ENCODE measurements around the gene CCDC159.

CCDC159 gene

GRCh38 chr19:11384778-11385129 lies 38.4 kb downstream of the CCDC159 start:
- Histone ChIP-seq H3K4me3 (ENCODE audit: severe bottlenecking) (no peak overlapping the region), H3K36me3 (ENCODE audit: low read depth) (no peaks in the 10 kb centered on the region), H3K4me1 (ENCODE audit: insufficient read depth, poor library complexity, severe bottlenecking) (peaks cover 3% of the 10 kb centered on the region), H3K27me3 (ENCODE audit: insufficient read depth, poor library complexity, severe bottlenecking) (no peaks in the 10 kb centered on the region), H3K27ac (ENCODE audit: poor library complexity, severe bottlenecking) (no peak overlapping the region), H3K9me3 (ENCODE audit: severe bottlenecking) (no peaks in the 10 kb centered on the region)
- TF ChIP-seq, protein P1, sequence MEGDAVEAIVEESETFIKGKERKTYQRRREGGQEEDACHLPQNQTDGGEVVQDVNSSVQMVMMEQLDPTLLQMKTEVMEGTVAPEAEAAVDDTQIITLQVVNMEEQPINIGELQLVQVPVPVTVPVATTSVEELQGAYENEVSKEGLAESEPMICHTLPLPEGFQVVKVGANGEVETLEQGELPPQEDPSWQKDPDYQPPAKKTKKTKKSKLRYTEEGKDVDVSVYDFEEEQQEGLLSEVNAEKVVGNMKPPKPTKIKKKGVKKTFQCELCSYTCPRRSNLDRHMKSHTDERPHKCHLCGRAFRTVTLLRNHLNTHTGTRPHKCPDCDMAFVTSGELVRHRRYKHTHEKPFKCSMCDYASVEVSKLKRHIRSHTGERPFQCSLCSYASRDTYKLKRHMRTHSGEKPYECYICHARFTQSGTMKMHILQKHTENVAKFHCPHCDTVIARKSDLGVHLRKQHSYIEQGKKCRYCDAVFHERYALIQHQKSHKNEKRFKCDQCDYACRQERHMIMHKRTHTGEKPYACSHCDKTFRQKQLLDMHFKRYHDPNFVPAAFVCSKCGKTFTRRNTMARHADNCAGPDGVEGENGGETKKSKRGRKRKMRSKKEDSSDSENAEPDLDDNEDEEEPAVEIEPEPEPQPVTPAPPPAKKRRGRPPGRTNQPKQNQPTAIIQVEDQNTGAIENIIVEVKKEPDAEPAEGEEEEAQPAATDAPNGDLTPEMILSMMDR (IDR thresholded peaks at IDR 0.05; ENCODE audit: poor library complexity, severe bottlenecking) = no peak
- no peak for DNase-seq (ENCODE audit: low spot score)
- no peak for ATAC-seq (ENCODE audit: low read depth)

- no peaks in the 10 kb centered on the region for H3K9me3 ChIP-seq (ENCODE audit: severe bottlenecking)
- DNase-seq (ENCODE audit: low spot score) = no peak
- TF ChIP-seq, protein P1 (IDR thresholded peaks at IDR 0.05; ENCODE audit: poor library complexity, severe bottlenecking) = no peak
- H3K27me3 ChIP-seq (ENCODE audit: insufficient read depth, poor library complexity, severe bottlenecking) = no peaks in the 10 kb centered on the region
- H3K27ac ChIP-seq (ENCODE audit: poor library complexity, severe bottlenecking) = no peak overlapping the region
- no peak overlapping the region for H3K4me3 ChIP-seq (ENCODE audit: severe bottlenecking)
- no peaks in the 10 kb centered on the region for H3K4me1 ChIP-seq (ENCODE audit: insufficient read depth, poor library complexity, severe bottlenecking)
- H3K36me3 ChIP-seq (ENCODE audit: low read depth) = no peaks in the 10 kb centered on the region
- no peak for ATAC-seq (ENCODE audit: low read depth)
Measured at GRCh38 chr19:11387162-11388034, 41.1 kb downstream of the CCDC159 start.

- DNase-seq (ENCODE audit: low spot score) (no peak), ATAC-seq (ENCODE audit: low read depth) (no peak)
- Histone ChIP-seq H3K9me3 (ENCODE audit: severe bottlenecking) (no peaks in the 10 kb centered on the region), H3K27ac (ENCODE audit: poor library complexity, severe bottlenecking) (no peak overlapping the region), H3K4me3 (ENCODE audit: severe bottlenecking) (no peak overlapping the region), H3K27me3 (ENCODE audit: insufficient read depth, poor library complexity, severe bottlenecking) (no peaks in the 10 kb centered on the region), H3K36me3 (ENCODE audit: low read depth) (no peaks in the 10 kb centered on the region), H3K4me1 (ENCODE audit: insufficient read depth, poor library complexity, severe bottlenecking) (no peaks in the 10 kb centered on the region)
- TF ChIP-seq, protein P1 (IDR thresholded peaks at IDR 0.05; ENCODE audit: poor library complexity, severe bottlenecking) = no peak
Measured at GRCh38 chr19:11390359-11390758, 44.0 kb downstream of the CCDC159 start.

DNA sequence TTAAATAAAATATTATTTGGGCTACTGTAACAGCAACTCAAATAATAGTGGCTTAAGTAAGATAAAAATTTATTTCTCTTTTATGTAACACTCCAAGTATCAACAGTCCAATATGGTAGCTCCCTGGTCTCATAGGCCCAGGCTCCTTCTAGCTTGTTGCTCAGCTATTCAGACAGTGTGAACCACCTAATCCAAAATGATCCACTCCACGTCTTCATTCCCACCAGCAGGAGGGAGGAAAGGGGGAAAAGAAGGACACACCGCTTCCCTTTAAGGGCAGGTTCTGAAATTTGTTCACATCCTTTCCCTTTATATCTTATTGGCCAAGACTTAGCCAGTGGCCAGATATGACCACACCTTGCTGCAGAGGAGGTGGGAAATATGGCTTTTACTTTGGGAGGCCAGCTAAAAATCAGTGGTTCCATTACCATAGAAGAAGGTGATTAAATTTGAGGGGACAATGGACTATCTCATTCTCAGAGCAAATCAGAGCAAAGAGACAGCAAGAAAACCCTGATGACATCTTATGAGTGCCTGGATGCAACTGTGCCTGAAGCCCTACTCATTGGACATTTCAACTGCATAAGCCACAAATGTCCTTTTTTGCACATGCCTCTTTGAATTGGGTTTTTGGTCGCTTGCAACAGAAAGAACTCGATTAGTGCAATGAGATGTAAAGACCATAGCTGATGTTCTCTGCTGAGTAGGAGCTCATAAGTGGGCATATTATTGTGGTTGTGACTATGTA lies 44.8 kb downstream of the CCDC159 start:
- DNase-seq (ENCODE audit: low spot score) = no peak
- no peak overlapping the region for H3K4me3 ChIP-seq (ENCODE audit: severe bottlenecking)
- TF ChIP-seq, protein P1 (IDR thresholded peaks at IDR 0.05; ENCODE audit: poor library complexity, severe bottlenecking) = no peak
- no peaks in the 10 kb centered on the region for H3K36me3 ChIP-seq (ENCODE audit: low read depth)
- H3K27ac ChIP-seq (ENCODE audit: poor library complexity, severe bottlenecking) = no peak overlapping the region
- no peaks in the 10 kb centered on the region for H3K9me3 ChIP-seq (ENCODE audit: severe bottlenecking)
- no peaks in the 10 kb centered on the region for H3K27me3 ChIP-seq (ENCODE audit: insufficient read depth, poor library complexity, severe bottlenecking)
- H3K4me1 ChIP-seq (ENCODE audit: insufficient read depth, poor library complexity, severe bottlenecking) = no peaks in the 10 kb centered on the region
- ATAC-seq (ENCODE audit: low read depth) = no peak

Measured in RWPE2 (cell line).